Mesothelial cell of epicardium (in vitro differentiated cells): ENCODE measurements around the gene TAPBPL. TPM values are rescaled to one million over a fixed set of nuclear protein-coding genes. Genes with fewer than 3 reads are reported as not detected.

Source experiments
- DNase-seq, 2 experiments: peaks; one replicate each; pipeline ENCODE4 v3.0.0; 2021; ENCODE audit warnings: low spot score in 2 of 2; ENCODE audit not compliant: unreplicated experiment in 2 of 2
- H3K27ac Mint-ChIP-seq: 2 replicates; pipeline ENCODE4 v1.8.0; 2021; ENCODE audit warnings: mixed read lengths
- H3K27me3 Mint-ChIP-seq: 2 replicates; pipeline ENCODE4 v1.8.0; 2021; ENCODE audit warnings: low read depth, mixed read lengths
- H3K36me3 Mint-ChIP-seq: 2 replicates; pipeline ENCODE4 v1.8.0; 2021; ENCODE audit warnings: mixed read lengths
- H3K4me1 Mint-ChIP-seq: 2 replicates; pipeline ENCODE4 v1.8.0; 2021; ENCODE audit warnings: mixed read lengths
- H3K4me3 Mint-ChIP-seq: 2 replicates; pipeline ENCODE4 v1.8.0; 2021; ENCODE audit warnings: mild to moderate bottlenecking, moderate library complexity, mixed read lengths
- H3K9me3 Mint-ChIP-seq: 2 replicates; pipeline ENCODE4 v1.8.0; 2021; ENCODE audit warnings: mixed read lengths
- total RNA-seq: library from RNA; stranded (reverse); gene quantifications from 3 replicates; pipeline ENCODE4 v1.2.1, GENCODE V29; 2021
- TF ChIP-seq, protein P1 (sequence below): fragments of 200-600 bp; sonication (generic); IDR thresholded peaks from one replicate; pipeline ENCODE4 v1.5.0; 2021; ENCODE audit warnings: antibody characterized with exemption; ENCODE audit not compliant: unreplicated experiment

The TAPBPL gene
- total RNA-seq, 1 donor from 2014 or later: 2.6 TPM

DNA sequence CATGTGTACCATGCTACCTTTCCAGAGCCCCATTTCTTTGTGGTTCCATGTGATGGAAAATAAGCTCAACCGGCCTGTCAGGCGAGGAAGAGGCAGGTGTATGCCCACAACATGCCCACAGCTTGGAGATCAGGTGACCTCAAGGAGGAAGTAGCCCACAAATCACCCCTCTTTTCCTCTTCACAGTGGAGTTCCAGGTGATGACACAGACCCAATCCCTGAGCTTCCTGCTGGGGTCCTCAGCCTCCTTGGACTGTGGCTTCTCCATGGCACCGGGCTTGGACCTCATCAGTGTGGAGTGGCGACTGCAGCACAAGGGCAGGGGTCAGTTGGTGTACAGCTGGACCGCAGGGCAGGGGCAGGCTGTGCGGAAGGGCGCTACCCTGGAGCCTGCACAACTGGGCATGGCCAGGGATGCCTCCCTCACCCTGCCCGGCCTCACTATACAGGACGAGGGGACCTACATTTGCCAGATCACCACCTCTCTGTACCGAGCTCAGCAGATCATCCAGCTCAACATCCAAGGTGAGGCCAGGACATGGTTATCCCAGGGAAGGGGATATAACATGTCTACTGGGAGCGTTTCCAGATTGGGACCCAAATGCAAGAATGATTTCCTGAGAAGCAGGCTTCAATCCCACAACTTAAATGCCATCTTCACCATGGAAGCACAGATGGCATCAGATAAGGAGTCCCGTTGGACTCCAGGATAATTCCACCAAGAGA is 5.5 kb downstream of the TAPBPL start:
- peaks cover 5% of the 10 kb centered on the region for H3K36me3 Mint-ChIP-seq

DNA sequence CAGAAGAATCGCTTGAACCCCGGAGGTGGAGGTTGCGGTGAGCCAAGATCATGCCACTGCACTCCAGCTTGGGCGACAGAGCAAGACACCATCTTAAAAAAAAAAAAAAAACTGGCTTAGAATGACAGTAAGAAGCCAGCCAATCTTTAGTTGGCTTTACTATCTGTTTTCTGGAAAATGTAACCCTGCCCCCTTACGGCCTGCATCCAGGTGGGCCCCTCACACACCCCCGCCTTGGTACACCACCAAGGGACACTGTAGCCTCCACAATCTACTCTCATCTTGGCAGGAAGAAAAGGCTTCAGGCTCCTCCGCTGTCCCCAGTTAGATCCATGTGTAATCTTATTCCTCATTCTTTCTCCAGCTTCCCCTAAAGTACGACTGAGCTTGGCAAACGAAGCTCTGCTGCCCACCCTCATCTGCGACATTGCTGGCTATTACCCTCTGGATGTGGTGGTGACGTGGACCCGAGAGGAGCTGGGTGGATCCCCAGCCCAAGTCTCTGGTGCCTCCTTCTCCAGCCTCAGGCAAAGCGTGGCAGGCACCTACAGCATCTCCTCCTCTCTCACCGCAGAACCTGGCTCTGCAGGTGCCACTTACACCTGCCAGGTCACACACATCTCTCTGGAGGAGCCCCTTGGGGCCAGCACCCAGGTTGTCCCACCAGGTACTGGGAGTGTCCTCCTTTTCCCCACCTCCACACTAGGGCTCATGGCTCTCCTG is 6.6 kb downstream of the TAPBPL start:
- H3K36me3 Mint-ChIP-seq: peaks cover 5% of the 10 kb centered on the region
- H3K27ac Mint-ChIP-seq: no peak overlapping the region
- TF ChIP-seq, protein P1, sequence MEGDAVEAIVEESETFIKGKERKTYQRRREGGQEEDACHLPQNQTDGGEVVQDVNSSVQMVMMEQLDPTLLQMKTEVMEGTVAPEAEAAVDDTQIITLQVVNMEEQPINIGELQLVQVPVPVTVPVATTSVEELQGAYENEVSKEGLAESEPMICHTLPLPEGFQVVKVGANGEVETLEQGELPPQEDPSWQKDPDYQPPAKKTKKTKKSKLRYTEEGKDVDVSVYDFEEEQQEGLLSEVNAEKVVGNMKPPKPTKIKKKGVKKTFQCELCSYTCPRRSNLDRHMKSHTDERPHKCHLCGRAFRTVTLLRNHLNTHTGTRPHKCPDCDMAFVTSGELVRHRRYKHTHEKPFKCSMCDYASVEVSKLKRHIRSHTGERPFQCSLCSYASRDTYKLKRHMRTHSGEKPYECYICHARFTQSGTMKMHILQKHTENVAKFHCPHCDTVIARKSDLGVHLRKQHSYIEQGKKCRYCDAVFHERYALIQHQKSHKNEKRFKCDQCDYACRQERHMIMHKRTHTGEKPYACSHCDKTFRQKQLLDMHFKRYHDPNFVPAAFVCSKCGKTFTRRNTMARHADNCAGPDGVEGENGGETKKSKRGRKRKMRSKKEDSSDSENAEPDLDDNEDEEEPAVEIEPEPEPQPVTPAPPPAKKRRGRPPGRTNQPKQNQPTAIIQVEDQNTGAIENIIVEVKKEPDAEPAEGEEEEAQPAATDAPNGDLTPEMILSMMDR: no peak
- H3K4me3 Mint-ChIP-seq: no peak overlapping the region
- no peak for DNase-seq
- H3K27me3 Mint-ChIP-seq: no peaks in the 10 kb centered on the region
- H3K4me1 Mint-ChIP-seq: no peaks in the 10 kb centered on the region
- no peaks in the 10 kb centered on the region for H3K9me3 Mint-ChIP-seq

More for the DNA sequence above, 5.5 kb downstream of the TAPBPL start:
- no peaks in the 10 kb centered on the region for H3K9me3 Mint-ChIP-seq
- no peak overlapping the region for H3K4me3 Mint-ChIP-seq
- TF ChIP-seq, protein P1: no peak
- no peak for DNase-seq
- H3K4me1 Mint-ChIP-seq: peaks cover 3% of the 10 kb centered on the region
- no peak overlapping the region for H3K27ac Mint-ChIP-seq
- no peaks in the 10 kb centered on the region for H3K27me3 Mint-ChIP-seq

DNA sequence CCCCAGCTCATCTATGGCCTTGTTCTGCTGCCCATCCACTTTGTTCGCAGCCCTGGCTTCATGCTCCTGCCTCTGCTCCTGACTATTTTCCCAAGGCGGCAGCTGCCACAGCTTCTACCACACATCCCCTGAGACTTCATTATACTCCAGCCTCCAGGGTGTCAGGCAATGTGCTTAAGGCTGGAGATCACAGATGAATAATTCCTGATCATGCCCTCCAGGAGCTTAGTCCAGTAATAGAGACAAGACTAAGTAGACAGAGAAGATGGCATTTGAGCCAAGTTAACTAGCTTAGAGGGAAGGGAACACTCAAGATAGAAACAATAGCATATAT is 7.1 kb downstream of the TAPBPL start:
- no peaks in the 10 kb centered on the region for H3K9me3 Mint-ChIP-seq
- no peak overlapping the region for H3K27ac Mint-ChIP-seq
- no peak overlapping the region for H3K4me3 Mint-ChIP-seq
- TF ChIP-seq, protein P1: no peak
- H3K4me1 Mint-ChIP-seq: no peaks in the 10 kb centered on the region
- no peaks in the 10 kb centered on the region for H3K27me3 Mint-ChIP-seq
- peaks cover 5% of the 10 kb centered on the region for H3K36me3 Mint-ChIP-seq
- no peak for DNase-seq

DNA sequence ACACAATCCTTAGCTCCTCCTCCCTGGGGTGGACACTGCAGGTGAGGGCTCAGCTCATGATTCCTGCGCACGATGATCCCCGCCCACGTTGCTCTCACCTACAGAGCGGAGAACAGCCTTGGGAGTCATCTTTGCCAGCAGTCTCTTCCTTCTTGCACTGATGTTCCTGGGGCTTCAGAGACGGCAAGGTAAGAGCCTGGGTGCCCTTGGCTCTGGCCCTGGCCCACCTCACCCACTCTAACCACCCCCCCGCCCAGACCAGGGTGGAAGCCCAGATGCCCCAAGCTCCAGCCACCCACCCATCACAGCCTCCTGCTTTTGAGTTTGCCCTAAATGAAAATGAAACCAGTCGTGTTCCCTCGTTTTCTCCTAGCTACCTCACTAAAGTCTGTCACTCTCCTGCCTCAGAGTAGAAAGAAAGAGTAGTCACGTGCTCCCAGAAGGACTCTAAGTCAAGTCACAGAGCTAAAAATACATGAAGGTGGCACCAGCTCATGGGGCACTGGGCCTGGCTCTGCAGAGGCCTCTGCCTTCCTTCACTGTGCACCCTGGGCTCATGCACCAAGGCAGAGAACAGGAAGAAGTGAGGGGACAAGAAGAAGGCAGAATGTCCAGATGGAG is 9.0 kb downstream of the TAPBPL start:
- Mint-ChIP-seq H3K27me3 (no peaks in the 10 kb centered on the region), H3K9me3 (no peaks in the 10 kb centered on the region), H3K36me3 (peaks cover 6% of the 10 kb centered on the region), H3K4me3 (no peak overlapping the region), H3K4me1 (no peaks in the 10 kb centered on the region), H3K27ac (no peak overlapping the region)
- no peak for DNase-seq
- TF ChIP-seq, protein P1: no peak

DNA sequence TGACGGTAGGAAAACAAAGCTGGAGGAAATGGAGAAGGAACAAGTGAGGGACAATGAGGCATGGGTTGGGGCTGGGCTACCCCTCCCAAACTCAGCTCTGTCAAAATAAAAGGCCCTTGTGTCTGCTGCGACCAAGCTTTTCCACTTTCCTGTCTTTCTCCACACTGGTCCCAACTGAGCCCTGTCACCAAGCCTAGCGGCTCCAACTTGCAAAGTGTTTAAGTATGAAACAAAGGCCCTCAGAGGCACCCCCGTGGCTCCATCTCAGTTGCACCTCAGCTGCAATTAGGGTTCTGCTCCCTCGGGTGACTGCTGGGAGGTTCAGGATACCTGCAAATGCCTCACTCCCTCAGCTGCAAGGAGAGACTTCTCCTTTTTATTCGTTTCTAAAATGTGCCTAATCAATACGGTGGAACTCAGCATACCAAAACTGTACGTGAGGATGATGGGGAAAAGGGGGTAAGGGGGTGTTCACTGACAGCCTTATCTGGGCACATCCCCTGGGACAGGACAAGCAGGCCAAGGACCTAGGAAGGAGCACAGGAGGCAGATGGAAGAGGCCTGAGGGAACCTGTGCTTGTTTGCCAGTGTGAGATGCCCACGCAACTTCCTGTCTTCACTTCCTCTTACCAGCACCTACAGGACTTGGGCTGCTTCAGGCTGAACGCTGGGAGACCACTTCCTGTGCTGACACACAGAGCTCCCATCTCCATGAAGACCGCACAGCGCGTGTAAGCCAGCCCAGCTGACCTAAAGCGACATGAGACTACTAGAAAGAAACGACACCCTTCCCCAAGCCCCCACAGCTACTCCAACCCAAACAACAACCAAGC is 9.8 kb downstream of the TAPBPL start:
- TF ChIP-seq, protein P1: no peak
- Mint-ChIP-seq H3K36me3 (peaks cover 6% of the 10 kb centered on the region), H3K27me3 (no peaks in the 10 kb centered on the region), H3K27ac (no peak overlapping the region), H3K4me3 (no peak overlapping the region), H3K4me1 (no peaks in the 10 kb centered on the region), H3K9me3 (no peaks in the 10 kb centered on the region)
- DNase-seq: no peak
